ENCODE measurements around the gene NCAPD2.

Gene NCAPD2

GRCh38 chr12:6493497-6494257, at the start of gene NCAPD2:
NCAPD2 (plus strand) TSS chr12:6494102; CDS start chr12:6495099, 997 bp downstream.
- ATAC-seq = peak; percentile 89 to 92

DNA sequence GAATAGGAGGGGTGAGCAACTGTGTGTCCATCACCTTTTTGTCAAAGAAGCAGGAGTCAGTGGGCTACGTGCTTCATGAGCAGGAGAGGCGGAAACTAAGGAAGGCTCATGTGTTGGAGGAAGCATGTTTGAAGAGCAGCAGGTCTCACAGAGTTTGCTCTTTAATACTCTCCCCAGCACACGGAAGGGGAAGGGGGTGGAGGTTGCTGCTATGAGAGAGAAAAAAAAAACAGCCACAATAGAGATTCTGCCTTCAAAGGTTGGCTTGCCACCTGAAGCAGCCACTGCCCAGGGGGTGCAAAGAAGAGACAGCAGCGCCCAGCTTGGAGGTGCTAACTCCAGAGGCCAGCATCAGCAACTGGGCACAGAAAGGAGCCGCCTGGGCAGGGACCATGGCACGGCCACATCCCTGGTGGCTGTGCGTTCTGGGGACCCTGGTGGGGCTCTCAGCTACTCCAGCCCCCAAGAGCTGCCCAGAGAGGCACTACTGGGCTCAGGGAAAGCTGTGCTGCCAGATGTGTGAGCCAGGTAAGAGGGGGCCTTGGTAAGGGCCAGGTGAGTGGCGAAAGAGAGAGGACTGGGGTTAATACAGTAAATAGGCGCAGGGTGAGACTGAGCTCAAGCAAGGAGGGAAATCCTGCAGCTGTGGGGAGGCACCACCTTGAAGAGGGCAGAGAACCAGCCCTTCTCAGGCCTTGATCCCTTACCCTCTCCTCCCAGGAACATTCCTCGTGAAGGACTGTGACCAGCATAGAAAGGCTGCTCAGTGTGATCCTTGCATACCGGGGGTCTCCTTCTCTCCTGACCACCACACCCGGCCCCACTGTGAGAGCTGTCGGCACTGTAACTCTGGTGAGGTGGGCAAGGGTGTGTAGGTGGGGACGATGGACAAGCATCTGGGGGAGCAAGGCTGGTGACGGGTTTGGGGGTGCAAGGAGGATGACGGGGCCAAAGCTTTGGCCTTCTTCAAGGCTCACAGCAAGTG, 48.9 kb upstream of the NCAPD2 start, which contains the start of gene CD27:
TSS of gene CD27 (plus strand) at position 252 of the 985 bp plus-strand sequence. CDS start at position 393, 141 bp downstream.
- peak; percentile 16 to 20 for ATAC-seq

- ATAC-seq = no peak
These were observed 43.6 kb upstream of the NCAPD2 start for GRCh38 chr12:6450091-6450868.

DNA sequence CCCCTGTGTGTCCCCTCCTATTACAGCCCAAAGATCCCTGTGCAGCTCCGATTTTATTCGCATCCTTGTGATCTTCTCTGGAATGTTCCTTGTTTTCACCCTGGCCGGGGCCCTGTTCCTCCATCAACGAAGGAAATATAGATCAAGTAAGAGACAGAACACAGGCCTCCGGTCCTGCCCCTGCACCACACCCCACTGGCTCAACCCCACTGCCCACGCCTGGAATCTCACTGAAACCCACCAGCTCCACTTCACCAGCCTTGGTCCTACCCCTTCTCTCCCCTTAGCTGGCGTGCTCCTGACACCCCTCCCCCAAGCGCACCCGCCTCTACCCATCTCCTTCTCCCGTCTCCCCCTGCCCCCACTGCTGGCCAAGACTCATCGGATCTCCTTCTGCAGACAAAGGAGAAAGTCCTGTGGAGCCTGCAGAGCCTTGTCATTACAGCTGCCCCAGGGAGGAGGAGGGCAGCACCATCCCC, 43.0 kb upstream of the NCAPD2 start:
- no peak for ATAC-seq

DNA sequence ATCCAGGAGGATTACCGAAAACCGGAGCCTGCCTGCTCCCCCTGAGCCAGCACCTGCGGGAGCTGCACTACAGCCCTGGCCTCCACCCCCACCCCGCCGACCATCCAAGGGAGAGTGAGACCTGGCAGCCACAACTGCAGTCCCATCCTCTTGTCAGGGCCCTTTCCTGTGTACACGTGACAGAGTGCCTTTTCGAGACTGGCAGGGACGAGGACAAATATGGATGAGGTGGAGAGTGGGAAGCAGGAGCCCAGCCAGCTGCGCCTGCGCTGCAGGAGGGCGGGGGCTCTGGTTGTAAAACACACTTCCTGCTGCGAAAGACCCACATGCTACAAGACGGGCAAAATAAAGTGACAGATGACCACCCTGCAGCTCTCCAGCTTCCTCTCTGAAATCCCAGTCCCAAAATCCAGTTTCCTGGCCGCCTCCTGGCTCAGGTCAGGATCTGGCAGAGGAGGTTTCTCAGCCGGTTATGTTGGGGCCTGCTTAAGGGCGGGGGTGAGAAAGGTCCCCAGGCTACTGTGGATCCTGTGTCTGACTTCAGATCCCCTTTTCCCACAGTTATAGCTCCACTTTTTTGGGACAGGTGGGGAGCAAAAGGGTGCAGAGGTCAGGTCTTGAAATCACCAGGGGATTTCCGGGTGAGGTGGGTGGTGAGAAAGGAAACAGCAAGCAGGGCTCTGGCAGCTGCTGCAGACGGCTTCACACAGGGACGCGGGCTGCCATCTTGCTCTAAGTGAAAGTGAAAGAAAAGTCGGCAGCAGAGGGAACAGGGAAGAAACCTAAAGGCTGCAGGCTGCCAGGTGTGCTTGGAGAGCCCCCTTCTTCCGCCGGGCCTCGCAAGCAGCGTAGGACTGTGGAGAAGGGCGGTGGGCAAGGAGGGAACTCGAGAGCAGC, 42.3 kb upstream of the NCAPD2 start, which contains the start of gene TAPBPL:
TSS of gene TAPBPL (plus strand) at position 695 of the 897 bp plus-strand sequence. CDS start 207 bp downstream, outside the sequence.
- peak; percentile 87 to 89 for ATAC-seq

DNA sequence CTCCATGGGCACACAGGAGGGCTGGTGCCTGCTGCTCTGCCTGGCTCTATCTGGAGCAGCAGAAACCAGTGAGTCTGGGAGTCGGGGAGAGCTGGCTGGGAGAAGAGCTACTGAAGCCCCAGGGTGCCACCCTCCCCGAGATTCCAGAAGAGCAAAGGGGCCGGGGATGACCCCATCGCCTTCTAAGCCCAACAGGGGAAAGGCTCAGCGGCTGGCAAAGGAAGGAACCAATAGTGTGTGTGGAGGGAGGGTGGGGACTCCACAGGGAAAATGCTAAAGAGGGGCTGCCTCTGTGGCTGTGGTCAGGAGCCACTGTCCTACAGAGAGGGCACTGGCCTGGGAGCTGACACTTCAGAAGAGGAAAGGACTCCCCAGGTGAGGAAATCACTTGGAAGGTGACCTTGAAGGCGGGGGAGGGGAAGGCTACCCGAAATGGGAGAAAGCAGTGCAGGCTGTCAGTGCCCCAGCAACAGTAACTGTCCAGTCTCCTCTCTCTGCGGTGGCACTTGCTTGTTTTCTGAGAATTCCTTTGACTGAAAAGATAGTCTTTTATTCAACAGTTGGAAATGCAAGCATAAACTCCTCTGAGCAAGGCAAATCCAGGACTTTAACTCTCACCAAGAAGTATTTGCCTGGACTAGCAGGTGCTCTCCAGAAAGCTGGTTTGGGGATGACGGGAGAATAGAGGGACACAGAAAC, 41.5 kb upstream of the NCAPD2 start:
- no peak for ATAC-seq

DNA sequence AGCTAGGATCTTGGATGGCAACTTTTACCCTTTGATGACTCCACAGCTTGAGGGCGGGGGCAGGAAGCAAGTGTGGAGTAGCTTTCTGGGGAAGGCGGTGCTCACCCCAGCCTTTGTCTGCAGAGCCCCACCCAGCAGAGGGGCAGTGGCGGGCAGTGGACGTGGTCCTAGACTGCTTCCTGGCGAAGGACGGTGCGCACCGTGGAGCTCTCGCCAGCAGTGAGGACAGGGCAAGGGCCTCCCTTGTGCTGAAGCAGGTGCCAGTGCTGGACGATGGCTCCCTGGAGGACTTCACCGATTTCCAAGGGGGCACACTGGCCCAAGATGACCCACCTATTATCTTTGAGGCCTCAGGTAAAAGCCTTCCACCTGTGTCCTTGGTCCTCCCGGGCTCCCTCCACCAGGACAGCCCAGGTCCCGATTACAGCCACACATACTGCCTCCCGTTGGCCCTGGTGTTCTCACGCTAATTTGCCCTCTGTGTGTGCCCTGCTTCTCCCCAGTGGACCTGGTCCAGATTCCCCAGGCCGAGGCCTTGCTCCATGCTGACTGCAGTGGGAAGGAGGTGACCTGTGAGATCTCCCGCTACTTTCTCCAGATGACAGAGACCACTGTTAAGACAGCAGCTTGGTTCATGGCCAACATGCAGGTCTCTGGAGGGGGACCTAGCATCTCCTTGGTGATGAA, 40.8 kb upstream of the NCAPD2 start:
- no peak for ATAC-seq

- no peak for ATAC-seq
These were observed 36.5 kb upstream of the NCAPD2 start for GRCh38 chr12:6457220-6457945.

DNA sequence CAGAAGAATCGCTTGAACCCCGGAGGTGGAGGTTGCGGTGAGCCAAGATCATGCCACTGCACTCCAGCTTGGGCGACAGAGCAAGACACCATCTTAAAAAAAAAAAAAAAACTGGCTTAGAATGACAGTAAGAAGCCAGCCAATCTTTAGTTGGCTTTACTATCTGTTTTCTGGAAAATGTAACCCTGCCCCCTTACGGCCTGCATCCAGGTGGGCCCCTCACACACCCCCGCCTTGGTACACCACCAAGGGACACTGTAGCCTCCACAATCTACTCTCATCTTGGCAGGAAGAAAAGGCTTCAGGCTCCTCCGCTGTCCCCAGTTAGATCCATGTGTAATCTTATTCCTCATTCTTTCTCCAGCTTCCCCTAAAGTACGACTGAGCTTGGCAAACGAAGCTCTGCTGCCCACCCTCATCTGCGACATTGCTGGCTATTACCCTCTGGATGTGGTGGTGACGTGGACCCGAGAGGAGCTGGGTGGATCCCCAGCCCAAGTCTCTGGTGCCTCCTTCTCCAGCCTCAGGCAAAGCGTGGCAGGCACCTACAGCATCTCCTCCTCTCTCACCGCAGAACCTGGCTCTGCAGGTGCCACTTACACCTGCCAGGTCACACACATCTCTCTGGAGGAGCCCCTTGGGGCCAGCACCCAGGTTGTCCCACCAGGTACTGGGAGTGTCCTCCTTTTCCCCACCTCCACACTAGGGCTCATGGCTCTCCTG, 35.5 kb upstream of the NCAPD2 start:
- ATAC-seq = no peak

DNA sequence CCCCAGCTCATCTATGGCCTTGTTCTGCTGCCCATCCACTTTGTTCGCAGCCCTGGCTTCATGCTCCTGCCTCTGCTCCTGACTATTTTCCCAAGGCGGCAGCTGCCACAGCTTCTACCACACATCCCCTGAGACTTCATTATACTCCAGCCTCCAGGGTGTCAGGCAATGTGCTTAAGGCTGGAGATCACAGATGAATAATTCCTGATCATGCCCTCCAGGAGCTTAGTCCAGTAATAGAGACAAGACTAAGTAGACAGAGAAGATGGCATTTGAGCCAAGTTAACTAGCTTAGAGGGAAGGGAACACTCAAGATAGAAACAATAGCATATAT, 34.9 kb upstream of the NCAPD2 start:
- no peak for ATAC-seq

- peak; percentile 55 to 64 for ATAC-seq
These were observed 33.0 kb upstream of the NCAPD2 start for GRCh38 chr12:6460751-6461371.

- ATAC-seq = peak; percentile 88 to 89
These were observed 32.3 kb upstream of the NCAPD2 start for GRCh38 chr12:6461401-6462233.

GRCh38 chr12:6462234-6462995, 31.5 kb upstream of the NCAPD2 start:
- peak; percentile 15 to 18 for ATAC-seq

DNA sequence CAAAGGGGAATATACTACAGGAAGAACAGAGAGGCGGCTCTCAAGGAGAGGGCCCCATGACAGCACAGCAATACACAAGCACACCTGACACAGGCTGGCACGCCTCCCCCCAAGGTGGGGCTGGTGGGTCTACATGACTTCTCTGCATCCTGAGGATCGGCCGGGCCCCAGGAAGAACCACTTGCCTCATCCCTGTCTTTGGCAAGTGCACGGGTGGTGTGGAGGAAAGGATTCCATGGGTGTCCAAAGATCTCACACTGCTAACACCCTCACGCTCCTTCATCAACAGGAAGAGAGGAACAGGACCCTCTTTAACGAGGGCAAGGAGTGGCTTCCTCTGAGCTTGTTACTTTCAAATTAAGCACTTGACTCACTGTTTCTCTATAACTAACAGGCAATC, 30.7 kb upstream of the NCAPD2 start:
- ATAC-seq = no peak

DNA sequence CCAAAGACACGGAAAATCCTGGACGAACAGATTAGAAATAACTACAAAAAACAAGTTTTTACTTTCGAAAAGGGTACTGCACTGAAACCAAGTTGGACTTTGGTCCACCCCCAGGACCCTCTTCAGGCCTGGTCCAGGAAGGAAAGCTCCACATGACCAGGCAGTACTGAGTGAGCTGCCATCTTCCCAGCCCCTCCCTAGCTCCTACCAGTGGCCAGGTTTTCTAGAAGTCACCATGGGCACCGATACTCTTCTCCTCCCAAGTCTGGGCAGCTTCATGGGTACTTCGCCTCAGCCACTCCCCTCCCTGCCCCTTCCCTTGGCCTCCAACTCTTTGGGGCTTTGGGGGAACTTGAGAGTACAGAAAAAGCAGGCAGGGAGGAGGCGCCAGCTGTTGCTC, 30.0 kb upstream of the NCAPD2 start:
- ATAC-seq = no peak

DNA sequence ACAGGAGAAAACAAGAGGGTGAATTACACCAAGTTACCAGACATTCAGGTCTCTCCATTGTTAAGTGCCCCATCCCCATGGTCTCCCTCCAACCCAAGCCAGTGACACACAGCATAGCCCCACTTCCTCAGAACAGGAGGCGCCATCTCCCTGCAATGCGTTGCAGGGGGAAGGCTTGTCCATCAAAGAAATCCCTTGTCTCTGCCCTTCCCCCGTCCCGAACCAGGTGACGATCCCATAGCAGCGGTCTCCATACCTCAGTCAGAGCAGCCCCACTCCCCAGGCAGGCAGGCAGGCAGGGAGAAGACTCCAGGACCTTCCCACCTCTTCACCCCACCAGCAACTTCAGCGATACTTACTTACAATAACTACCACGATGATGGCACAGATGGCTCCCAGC, 29.4 kb upstream of the NCAPD2 start:
- no peak for ATAC-seq
